Esophagus squamous epithelium (tissue), 5 donors: ENCODE data around the gene SLC7A9. TPM values are rescaled to one million over a fixed set of nuclear protein-coding genes. Genes with fewer than 3 reads are reported as not detected.

ENCODE experiments used
- DNase-seq: peaks from one replicate; lab custom pipeline; 2025; lab: John Stamatoyannopoulos, UW
- H3K27ac ChIP-seq, 4 donors: fragments of 200-600 bp; sonication (generic); one replicate each; pipeline ENCODE4 v1.5.1; 2016 to 2019; ENCODE audit warnings: mild to moderate bottlenecking in 1 of 4
- H3K27me3 ChIP-seq, 4 donors: fragments of 200-600 bp; sonication (generic); 1 replicate in 3 of 4; 2 replicates in 1 of 4; pipeline versions ENCODE4 v1.5.1 to v1.6.0; 2017 to 2021; ENCODE audit warnings: antibody characterized with exemption in 1 of 4
- H3K36me3 ChIP-seq, 3 donors: fragments of 200-600 bp; sonication (generic); one replicate each; pipeline ENCODE4 v1.5.1; 2016 to 2019
- H3K4me1 ChIP-seq, 3 donors: fragments of 200-600 bp; sonication (generic); one replicate each; pipeline ENCODE4 v1.5.1; 2017 to 2019
- H3K4me3 ChIP-seq, 4 donors: fragments of 200-600 bp; sonication (generic); 1 replicate in 3 of 4; 2 replicates in 1 of 4; pipeline ENCODE4 v1.5.1; 2016 to 2019; ENCODE audit warnings: mild to moderate bottlenecking in 2 of 4, moderate library complexity in 1 of 4
- H3K9me3 ChIP-seq, 3 donors: fragments of 200-600 bp; sonication (generic); one replicate each; pipeline ENCODE4 v1.5.1; 2016 to 2019
- CTCF ChIP-seq, 6 experiments: fragments of 450-650 bp in 4 of 6; fragments of 200-600 bp in 2 of 6; sonication (generic) in 2 of 6; IDR thresholded peaks; one replicate each; pipeline ENCODE4 v1.5.1; 2016 to 2019; ENCODE audit warnings: antibody characterized with exemption in 6 of 6, mild to moderate bottlenecking in 4 of 6, moderate library complexity in 4 of 6
- POLR2A ChIP-seq, 4 donors: fragments of 450-650 bp; IDR thresholded peaks; one replicate each; pipeline ENCODE4 v1.6.1; 2017; ENCODE audit warnings: antibody characterized with exemption in 4 of 4, mild to moderate bottlenecking in 4 of 4, moderate library complexity in 3 of 4
- WGBS, 2 donors: methylation state at CpG; one replicate each; pipeline ENCODE4 v1.1.5; 2018; 5-methylcytosine and 5-hydroxymethylcytosine counted together
- intact Hi-C: fragments of 100-400 bp; cut with DNase I; formaldehyde crosslinking; loops from one replicate; pipeline ENCODE4 v1.15.0; 2022
- total RNA-seq, 4 donors: library from RNA; depleted of rRNA; stranded (reverse); fragments of >200 nt; gene quantifications; one replicate each; pipeline ENCODE4 v1.1.0, GENCODE V29; 2016
- donor health status: DM: yes; HTN: yes; CAD: no.

The SLC7A9 gene
- total RNA-seq, 4 donors from 2014 or later, result 0.19 TPM; not detected in 3

- intact Hi-C loops, result no loop called here
- 77 to 100% methylated on average over 4 to 7 of the region's 8 CpGs for WGBS, 2 donors
Measured at GRCh38 chr19:32863301-32863700, 6.3 kb downstream of the SLC7A9 start.

GRCh38 chr19:32862741-32863140 lies 6.8 kb downstream of the SLC7A9 start:
- Histone ChIP-seq H3K27ac (no peak overlapping the region), H3K4me3 (no peak overlapping the region), H3K27me3 (no peaks in the 10 kb centered on the region), H3K9me3 (no peaks in the 10 kb centered on the region), H3K36me3 (no peaks in the 10 kb centered on the region), H3K4me1 (no peaks in the 10 kb centered on the region)
- DNase-seq, result no peak
- WGBS, 2 donors, result 92 to 93% methylated on average over 3 to 10 of the region's 14 CpGs
- intact Hi-C loops, result no loop called here
- no peak for TF ChIP-seq POLR2A (IDR thresholded peaks at IDR 0.05)
- TF ChIP-seq CTCF (IDR thresholded peaks at IDR 0.05), result no peak

More at GRCh38 chr19:32863301-32863700, 6.3 kb downstream of the SLC7A9 start:
- H3K4me1 ChIP-seq, result no peaks in the 10 kb centered on the region
- H3K4me3 ChIP-seq, result no peak overlapping the region
- H3K36me3 ChIP-seq, result no peaks in the 10 kb centered on the region
- no peak for TF ChIP-seq CTCF (IDR thresholded peaks at IDR 0.05)
- TF ChIP-seq POLR2A (IDR thresholded peaks at IDR 0.05), result no peak
- H3K27ac ChIP-seq, result no peak overlapping the region
- H3K27me3 ChIP-seq, result no peaks in the 10 kb centered on the region
- no peak for DNase-seq
- no peaks in the 10 kb centered on the region for H3K9me3 ChIP-seq

GRCh38 chr19:32862173-32862572 lies 7.4 kb downstream of the SLC7A9 start:
- H3K4me3 ChIP-seq, result no peak overlapping the region
- no peaks in the 10 kb centered on the region for H3K4me1 ChIP-seq
- no peak for TF ChIP-seq CTCF (IDR thresholded peaks at IDR 0.05)
- no peak for TF ChIP-seq POLR2A (IDR thresholded peaks at IDR 0.05)
- no peak for DNase-seq
- H3K9me3 ChIP-seq, result no peaks in the 10 kb centered on the region
- H3K27ac ChIP-seq, result no peak overlapping the region
- H3K36me3 ChIP-seq, result no peaks in the 10 kb centered on the region
- H3K27me3 ChIP-seq, result no peaks in the 10 kb centered on the region
- 85 to 86% methylated on average over 11 to 15 of the region's 19 CpGs for WGBS, 2 donors
- intact Hi-C loops, result no loop called here

- 78 to 91% methylated on average over 3 of the region's 3 CpGs for WGBS, 2 donors
Measured at GRCh38 chr19:32861596-32861995, 8.0 kb downstream of the SLC7A9 start.

GRCh38 chr19:32859591-32859990 lies 10.0 kb downstream of the SLC7A9 start:
- Histone ChIP-seq H3K36me3 (no peaks in the 10 kb centered on the region), H3K4me1 (no peaks in the 10 kb centered on the region), H3K9me3 (no peaks in the 10 kb centered on the region), H3K27ac (no peak overlapping the region), H3K27me3 (no peaks in the 10 kb centered on the region), H3K4me3 (no peak overlapping the region)
- TF ChIP-seq CTCF (IDR thresholded peaks at IDR 0.05), result no peak
- TF ChIP-seq POLR2A (IDR thresholded peaks at IDR 0.05), result no peak
- WGBS, 2 donors, result 90 to 92% methylated on average over 9 to 11 of the region's 19 CpGs
- intact Hi-C loops, result no loop called here
- no peak for DNase-seq

More at GRCh38 chr19:32861596-32861995, 8.0 kb downstream of the SLC7A9 start:
- TF ChIP-seq CTCF (IDR thresholded peaks at IDR 0.05) (no peak), POLR2A (IDR thresholded peaks at IDR 0.05) (no peak)
- Histone ChIP-seq H3K36me3 (no peaks in the 10 kb centered on the region), H3K4me3 (no peak overlapping the region), H3K9me3 (no peaks in the 10 kb centered on the region), H3K4me1 (no peaks in the 10 kb centered on the region), H3K27me3 (no peaks in the 10 kb centered on the region), H3K27ac (no peak overlapping the region)
- intact Hi-C loops, result no loop called here
- DNase-seq, result no peak
